GM21576 (cell line): ENCODE data around the gene NDUFV1.
"Not testable (repeated sequence)": the region's sequence is repeated elsewhere in the genome, so short reads cannot be mapped to it uniquely, and the experiment has no call there.

Experiments used
- ATAC-seq: cut with Tn5 transposase; IDR thresholded peaks from one replicate; pipeline ENCODE4 v1.9.1; 2021; ENCODE audit warnings: mild to moderate bottlenecking, moderate library complexity; ENCODE audit not compliant: unreplicated experiment

The NDUFV1 gene

DNA sequence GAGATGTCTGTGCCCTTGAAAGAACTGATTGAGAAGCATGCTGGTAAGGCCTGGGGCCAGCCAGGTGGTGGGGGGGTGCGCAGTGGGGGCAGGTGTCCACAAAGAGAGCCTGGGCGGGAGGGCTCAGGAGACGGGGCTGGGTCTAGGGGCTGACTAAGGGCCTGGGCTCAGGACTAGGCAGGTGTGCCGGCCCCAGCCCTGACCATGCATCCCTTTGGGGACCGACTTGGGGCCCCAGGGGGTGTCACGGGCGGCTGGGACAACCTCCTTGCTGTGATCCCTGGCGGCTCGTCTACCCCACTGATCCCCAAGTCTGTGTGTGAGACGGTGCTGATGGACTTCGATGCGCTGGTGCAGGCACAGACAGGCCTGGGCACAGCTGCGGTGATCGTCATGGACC, 4.4 kb downstream of the NDUFV1 start:
- no peak for ATAC-seq

DNA sequence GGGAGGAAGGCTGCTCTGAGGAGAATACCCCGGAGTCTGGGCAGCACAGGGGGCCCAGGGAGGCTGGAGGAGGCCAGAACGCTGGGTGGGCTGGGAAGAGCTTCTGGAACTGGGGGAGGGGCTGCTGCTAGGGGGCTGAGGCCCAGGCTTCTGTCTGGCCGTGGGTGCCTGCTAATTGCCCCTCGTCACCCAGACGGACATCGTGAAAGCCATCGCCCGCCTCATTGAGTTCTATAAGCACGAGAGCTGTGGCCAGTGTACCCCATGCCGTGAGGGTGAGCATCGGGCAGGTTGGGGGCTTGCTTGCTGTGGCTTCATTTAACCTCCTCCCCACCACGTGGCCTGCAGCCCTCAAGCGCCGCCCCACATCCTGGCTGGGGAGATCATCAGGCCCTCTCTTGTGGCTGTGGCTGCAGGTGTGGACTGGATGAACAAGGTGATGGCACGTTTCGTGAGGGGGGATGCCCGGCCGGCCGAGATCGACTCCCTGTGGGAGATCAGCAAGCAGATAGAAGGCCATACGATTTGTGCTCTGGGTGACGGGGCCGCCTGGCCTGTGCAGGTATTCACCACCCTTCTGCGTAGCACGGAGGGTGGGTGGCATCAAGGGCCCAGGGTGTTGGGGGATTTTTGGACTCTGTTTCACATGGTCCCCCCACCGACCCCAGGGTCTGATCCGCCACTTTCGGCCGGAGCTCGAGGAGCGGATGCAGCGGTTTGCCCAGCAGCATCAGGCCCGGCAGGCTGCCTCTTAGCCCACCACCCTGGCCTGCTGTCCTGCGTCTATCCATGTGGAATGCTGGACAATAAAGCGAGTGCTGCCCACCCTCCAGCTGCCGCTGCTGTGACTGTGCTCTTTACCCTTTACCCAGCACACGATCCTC, 5.2 kb downstream of the NDUFV1 start:
- no peak for ATAC-seq

DNA sequence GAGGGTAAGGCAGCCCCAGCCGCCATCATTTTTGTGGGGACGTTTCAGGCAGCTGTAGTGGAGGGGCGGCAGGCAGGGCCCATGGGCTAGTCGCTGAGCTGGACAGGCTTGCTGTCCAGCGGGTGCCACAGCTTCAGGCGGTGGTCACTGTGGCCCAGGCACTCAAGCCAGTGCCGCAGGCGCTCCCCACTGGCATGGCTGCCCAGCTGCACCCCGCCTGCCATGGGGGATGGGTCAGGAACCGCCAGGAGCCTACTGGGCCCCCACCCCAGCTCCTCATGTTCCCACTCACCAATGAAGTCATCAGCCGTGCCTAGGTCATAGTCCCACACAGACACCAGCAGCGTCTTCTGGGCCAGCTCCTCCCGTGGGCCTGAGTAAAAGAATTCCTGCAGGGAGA, 6.0 kb downstream of the NDUFV1 start:
- ATAC-seq = no peak

DNA sequence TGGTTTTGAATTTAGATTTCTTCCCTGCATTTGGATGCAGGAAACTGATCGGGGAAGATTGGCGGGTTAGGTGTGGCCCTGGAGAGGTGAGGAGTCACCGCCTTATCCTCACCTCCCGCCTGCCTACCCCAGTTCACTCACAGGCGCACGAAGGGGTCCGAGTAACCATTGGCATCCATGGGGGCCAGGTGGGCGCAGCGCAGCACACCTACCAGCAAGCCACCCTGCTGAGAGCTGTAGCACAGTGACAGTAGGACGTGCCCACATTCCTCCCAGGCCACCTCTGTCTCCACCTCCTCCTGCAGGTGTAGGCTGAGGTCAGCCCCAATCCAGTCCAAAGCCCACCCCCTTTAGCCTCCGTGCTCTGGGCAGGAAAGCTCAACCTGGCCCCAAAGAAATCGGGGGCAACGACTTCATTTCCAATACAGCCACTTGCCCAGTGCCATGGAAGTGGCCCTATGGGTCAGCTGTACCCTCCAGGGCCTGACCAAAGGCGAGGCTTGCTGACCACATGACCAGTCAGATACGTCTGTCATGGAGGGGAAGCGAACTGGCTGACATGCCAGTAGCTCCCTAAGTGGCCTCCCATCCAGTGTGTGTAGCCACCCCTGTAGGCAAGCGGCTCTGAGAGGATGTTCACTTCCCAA, 6.7 kb downstream of the NDUFV1 start:
- ATAC-seq = no peak

DNA sequence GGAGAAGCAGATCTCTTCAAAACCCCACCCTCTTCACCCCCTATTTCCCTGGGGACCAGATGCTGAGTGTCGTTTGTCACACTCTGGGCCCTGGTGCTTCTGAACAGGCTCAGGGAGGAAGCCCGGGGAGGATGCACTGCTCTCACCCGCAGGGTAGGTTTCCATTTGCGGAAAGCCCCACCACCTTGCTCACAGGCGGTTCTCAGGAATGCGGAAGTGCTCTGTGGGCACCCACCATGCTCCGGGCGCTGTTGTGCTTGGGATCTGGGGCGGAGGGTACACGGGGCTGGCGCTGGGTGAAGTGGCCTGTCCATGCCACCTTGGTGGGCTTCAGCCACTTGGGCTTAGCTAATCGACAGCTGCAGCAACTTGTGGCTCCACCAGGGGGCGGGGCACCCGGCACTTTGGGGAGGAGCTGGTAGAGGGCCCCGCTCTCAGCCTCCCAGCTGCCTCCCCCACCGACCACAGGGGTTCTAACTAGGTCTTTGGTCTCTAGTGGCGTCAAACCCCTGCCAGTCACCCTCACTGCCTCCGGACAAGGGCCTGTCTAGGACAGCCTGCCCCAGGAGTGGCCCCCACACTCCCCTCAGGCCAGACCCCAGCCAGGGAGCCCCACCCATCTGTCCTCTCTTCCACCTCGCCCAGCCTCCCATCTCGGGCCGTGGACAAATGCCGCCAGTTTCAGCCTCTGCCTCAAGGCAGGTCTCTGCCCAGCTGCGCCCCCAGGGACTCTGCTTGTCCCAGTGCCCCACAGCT, 7.4 kb downstream of the NDUFV1 start:
- ATAC-seq = peak; percentile 78

DNA sequence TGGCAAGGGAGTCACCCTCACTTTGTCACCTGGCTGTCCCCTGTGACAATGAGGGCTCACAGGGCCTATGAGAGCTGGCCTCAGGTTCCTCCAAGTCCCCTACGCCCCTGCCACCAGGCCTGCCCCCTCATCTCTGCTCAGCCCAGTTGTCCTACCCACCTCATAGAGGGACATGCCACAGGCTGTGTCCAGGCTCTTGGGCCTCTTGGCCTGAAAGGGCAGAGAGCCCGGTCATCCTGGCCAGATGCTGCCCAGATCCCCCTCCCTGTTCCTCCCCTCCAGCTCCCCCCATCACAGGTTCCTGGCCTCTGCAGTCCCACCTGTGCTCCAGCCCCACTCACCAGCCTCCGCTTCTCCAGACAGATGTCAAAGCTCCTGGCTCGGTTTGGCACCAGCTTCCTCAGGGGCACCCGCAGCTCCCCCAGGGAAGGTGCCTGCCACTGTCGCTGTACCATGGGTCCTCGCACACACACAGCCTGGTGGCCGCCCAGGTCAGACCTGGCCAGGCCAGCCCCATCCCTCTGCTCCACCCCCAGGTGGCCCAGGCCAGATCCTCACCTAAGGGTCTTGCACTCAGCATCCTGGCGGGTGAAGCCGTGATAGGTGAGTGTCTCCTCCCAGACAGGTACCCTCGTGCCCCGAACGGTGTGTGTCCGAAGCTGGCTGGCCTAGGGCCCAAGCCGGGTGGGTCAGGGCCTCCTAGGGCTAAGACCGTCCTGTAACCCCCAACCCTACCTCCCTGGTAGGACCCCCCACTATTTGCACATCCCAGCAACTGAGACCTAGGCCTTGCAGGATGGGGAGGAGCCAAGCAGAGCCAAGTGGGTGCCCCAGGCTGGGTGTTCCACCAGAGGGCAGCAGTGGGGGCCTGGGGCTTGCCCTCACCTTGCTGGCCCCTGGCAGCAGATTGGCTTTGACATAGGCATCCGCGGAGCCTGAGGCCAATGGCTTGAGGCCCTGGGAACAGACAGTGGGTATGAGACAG, 8.3 kb downstream of the NDUFV1 start:
- no peak for ATAC-seq

DNA sequence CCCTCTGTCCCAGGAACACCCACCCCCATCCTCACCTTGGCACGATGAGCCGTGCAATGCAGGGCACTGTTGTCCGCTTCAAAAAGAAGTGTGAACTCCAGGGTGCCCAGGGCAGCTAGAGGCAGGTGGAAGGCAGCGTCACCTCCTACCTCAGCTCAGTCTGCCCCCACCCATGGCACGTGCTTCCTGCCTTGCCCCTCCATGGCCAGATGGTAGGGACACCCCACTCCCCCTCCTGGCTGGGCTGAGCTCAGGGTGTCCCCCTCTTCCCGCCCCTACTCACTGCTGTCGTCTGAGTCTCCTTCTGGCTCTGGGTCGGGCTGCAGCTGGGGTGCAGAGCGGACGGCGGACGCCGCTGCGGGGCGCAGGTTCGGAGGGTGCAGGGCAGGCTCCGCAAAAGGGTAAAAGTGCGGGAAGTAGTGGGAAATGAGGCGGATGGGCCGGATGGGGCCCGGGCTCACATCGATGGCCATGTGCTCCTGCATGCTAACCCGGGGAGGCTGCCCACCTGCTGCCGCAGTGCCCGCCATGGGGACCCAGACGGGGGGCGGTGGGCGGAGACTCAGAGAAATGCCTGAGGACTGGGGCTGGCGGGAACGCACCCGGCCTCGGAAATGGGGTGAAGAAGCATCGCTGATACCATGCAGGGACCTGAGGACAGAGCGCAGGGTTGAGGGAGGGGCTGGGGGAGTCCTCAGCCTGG, 9.1 kb downstream of the NDUFV1 start:
- no peak for ATAC-seq

DNA sequence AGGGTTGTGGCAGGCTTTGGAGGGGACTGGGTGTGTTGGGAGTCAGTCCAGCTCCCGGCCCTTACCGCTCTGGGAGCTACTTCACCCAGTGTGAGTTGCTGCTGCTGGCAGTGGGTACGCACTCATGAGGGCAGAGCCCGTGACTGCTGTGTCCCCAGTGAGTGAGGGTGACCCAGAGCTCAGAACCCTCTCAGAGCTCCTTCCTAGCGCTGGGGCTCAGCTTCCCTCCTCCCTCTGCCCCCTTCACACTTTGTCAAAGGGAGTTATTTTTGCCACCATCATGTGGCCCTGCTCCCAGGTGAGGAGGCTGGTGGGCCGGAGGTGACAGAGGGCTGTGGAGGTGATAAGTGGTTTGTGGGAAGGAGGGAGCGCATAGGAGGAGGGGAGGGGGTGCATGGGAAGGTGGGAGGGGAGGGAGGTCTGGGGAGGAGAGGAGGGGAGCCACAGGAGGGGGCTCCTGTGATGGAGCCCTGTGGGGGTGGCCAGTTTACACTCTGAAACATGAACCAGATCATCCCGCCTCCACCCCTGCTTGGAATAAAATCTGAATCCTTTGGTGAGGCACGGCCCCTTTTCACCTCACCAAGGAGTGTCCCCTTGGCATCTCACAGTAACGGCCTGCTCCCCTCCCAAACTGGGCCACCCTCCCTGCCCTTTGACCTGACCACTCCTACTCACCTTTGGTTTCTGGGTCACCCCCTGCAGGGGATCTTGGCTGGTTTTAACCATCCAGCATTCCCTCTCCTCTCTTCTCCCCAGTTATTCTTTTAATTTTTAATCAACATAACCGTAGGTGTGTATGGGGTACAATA, 9.9 kb downstream of the NDUFV1 start:
- no peak for ATAC-seq

DNA sequence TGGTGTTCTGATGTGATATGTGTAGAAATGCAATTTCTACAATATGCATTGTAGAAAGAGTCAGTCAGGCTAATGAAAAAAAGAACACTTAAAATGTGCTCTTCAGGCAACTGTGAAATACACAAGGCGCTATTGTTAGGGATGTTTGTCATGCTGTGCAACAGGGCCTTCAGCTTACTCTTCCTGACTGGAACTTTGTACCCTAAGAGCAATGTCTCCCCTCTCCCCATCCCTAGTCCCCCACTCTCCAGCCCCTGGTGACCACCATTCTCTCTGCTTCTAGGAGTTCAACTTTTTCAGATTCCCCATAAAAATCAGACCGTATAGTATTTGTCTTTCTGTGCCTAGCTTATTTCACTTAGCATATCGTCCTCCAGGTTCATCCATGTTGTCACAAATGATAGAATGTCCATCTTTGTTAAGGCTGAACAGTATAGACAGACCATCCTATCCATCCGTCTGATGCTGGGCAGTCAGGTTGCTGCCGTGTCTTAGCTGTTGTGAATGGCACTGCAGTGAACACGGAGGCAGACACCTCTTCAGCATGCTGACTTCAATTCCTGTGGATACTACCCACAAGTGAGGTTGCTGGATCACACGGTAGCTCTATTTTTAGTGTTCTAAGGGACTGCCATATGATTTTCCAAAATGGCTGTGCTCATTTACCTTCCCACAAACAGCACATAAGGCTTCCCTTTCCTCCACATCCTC, 10.7 kb downstream of the NDUFV1 start:
- ATAC-seq = no peak

DNA sequence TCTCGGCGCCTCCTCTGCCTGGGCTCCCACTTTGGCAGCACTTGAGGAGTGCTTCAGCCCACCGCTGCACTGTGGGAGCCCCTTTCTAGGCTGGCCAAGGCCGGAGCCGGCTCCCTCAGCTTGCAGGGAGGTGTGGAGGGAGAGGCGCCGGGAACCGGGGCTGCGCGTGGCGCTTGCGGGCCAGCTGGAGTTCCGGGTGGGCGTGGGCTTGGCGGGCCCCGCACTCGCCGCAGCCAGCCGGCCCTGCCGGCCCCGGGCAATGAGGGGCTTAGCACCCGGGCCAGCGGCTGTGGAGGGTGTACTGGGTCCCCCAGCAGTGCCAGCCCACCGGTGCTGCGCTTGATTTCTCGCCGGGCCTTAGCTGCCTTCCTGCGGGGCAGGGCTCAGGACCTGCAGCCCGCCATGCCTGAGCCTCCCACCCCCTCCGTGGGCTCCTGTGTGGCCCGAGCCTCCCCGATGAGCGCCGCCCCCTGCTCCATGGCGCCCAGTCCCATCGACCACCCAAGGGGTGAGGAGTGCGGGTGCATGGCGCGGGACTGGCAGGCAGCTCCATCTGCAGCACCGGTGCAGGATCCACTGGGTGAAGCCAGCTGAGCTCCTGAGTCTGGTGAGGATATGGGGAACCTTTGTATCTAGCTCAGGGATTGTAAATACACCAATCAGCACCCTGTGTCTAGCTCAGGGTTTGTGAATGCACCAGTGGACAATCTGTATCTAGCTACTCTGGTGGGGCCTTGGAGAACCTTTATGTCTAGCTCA, 12.3 kb downstream of the NDUFV1 start:
- not testable (repeated sequence) for ATAC-seq

DNA sequence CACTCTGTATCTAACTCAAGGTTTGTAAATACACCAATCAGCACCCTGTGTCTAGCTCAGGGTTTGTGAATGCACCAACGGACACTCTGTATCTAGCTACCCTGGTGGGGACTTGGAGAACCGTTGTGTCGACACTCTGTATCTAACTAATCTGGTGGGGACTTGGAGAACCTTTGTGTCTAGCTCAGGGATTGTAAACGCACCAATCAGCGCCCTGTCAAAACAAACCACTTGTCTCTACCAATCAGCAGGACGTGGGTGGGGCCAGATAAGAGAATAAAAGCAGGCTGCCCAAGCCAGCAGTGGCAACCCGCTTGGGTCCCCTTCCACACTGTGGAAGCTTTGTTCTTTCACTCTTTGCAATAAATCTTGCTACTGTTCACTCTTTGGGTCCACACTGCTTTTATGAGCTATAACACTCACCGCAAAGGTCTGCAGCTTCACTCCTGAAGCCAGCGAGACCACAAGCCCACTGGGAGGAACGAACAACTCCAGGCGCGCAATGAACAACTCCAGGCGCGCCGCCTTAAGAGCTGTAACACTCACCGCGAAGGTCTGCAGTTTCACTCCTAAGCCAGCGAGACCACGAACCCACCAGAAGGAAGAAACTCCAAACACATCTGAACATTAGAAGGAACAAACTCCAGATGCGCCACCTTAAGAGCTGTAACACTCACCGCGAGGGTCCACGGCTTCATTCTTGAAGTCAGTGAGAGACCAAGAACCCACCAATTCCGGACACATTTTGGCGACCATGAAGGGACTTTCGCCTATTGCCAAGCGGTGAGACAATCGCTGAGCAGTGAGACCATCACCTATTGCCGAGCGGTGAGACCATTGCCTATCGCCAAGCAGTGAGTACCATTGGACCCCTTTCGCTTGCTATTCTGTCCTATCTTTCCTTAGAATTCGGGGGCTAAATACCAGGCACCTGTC, 13.2 kb downstream of the NDUFV1 start:
- not testable (repeated sequence) for ATAC-seq

DNA sequence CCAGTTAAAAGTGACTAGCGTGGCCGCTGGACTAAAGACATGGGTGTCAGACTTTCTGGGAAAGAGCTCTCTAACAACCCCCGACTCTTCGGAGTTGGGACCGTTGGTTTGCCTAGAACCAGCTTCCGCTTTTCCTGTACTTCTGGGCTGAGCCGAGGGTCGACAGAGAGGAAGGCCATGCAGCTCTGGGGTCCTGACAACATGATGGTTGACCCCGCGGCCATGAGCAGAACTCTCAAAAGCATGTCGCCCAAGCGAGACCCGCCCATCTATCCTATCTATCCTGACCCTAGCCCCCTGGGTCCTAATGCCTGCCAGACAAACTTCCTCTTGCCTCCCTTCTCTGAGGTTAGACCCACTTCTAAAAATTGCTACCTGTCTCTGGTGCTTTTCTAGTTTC, 13.9 kb downstream of the NDUFV1 start:
- not testable (repeated sequence) for ATAC-seq

DNA sequence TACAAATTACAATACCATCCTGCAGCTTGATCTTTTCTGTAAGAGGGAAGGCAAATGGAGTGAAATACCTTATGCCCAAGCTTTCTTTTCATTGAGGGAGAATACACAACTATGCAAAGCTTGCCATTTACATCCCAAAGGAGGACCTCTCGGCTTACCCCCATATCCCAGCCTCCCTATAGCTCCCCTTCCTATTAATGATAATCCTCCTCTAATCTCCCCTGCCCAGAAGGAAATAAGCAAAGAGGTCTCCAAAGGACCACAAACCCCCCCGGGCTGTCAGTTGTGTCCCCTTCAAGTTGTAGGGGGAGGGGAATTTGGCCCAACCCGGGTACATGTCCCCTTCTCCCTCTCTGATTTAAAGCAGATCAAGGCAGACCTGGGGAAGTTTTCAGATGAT, 15.2 kb downstream of the NDUFV1 start:
- not testable (repeated sequence) for ATAC-seq

DNA sequence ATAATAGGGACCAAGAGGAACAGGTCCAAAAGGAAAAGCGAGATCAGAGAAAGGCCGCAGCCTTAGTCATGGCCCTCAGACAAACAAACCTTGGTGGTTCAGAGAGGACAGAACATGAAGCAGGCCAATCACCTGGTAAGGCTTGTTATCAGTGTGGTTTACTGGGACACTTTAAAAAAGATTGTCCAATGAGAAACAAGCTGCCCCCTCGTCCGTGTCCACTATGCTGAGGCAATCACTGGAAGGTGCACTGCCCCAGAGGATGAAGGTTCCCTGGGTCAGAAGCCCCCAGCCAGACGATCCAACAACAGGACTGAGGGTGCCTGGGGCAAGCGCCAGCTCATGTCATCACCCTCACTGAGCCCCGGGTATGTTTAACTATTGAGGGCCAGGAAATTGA, 16.2 kb downstream of the NDUFV1 start:
- not testable (repeated sequence) for ATAC-seq

DNA sequence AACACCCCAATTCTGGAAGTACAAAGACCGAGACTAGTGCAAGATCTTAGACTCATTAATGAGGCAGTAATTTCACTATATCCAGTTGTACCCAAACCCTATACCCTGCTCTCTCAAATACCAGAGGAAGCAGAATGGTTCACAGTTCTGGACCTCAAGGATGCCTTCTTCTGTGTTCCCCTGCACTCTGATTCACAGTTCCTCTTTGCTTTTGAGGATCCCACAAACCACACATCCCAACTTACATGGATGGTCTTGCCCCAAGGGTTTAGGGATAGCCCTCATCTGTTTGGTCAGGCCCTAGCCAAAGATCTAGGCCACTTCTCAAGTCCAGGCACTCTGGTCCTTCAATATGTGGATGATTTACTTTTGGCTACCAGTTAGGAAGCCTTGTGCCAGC, 17.1 kb downstream of the NDUFV1 start:
- not testable (repeated sequence) for ATAC-seq

DNA sequence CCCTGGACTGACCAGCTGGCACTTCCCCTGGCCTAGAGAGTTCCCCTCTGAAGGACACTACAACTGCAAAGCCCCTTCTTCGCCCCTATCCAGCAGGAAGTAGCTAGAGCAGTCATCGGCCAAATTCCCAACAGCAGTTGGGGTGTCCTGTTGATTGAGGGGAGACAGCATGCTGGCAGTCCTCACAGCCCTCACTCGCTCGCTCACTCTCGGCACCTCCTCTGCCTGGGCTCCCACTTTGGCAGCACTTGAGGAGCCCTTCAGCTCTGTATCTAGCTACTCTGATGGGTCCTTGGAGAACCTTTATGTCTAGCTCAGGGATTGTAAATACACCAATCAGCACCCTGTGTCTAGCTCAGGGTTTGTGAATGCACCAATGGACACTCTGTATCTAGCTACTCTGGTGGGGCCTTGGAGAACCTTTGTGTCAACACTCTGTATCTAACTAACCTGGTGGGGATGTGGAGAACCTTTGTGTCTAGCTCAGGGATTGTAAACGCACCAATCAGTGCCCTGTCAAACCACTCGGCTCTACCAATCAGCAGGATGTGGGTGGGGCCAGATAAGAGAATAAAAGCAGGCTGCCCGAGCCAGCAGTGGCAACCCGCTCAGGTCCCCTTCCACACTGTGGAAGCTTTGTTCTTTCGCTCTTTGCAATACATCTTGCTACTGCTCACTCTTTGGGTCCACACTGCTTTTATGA, 19.5 kb downstream of the NDUFV1 start:
- ATAC-seq = not testable (repeated sequence)
